NCI-H1930 (cell line): ENCODE data around the gene POLA1.

Source experiments
- DNase-seq, 2 experiments: peaks; one replicate each; lab custom pipeline; 2025; lab: John Stamatoyannopoulos, UW

The POLA1 gene

DNA sequence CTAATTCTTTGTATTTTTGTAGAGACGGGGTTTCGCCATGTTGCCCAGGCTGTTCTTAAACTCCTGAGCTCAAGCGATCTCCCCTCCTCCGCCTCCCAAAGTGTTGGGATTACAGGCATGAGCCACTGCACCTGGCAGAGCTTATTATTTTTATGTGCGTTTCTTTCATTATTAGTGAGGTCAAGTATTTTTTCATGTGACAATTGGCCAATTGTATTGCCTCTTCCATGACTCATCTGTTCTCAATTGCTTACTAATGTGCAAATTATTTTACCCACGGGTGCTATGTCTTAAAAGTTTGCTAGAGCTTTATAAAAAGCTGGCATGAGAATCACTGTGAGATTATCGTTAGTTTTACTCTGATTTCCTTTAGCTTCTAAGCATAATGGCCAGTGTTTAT, 335.0 kb downstream of the POLA1 start:
- DNase-seq: no peak

DNA sequence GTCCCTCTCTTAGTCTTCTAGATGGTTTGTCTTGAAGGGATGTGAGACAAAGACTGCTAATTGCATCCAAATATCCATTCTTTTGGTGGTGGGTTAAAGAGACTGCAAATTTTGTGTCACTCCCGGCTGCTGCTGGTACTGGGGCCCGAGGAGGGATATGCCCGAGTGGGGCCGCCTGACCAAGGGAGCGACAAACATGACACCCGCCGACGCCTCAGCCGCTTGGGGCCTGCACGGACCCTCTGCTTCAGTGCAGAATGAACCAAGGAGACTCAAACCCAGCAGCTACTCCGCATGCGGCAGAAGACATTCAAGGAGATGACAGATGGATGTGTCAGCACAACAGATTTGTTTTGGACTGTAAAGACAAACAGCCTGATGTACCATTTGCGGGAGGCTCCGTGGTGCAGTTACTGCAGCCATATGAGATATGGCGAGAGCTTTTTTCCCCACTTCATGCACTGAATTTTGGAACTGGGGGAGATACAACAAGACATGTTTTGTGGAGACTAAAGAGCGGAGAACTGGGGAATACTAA, 335.6 kb downstream of the POLA1 start:
- no peak for DNase-seq

DNA sequence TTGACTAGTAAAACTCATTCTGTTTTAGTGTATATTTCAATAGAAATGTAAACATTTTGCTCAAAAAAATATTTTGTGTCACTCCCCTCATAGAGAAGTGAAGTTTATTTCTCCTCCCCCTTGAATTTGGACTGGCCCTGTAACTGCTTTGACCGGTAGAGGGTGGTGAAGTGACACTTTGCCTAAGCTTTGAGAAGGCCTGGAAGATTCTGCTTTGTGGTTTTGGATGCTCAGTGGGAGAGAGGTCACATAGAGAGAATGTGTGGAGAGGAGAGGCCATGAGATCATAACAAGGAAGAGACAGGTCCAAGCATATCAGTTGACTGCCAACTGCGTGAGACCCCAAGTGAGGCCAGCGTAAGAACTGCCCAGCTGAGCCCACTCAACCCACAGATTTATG, 341.2 kb downstream of the POLA1 start:
- DNase-seq: no peak

DNA sequence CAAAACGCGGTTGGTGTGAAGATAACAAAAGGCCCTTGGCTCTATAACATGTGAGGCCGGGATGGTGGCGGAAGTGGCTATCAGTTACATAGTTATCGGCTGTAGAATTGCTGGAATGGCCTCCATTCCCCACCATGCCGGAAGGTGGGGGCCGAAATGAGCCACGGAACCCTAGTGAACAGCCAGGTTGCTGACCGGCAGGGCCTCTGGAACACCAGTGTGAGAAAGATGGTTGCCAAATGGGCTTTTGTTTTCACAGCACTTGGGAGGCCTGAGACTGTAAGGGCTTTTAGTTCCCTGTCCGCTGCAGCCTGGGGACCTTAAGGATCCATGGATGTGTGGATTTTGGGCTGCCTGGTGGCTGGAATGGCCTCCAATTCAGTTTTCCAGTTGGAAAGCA, 345.3 kb downstream of the POLA1 start:
- DNase-seq: no peak

DNA sequence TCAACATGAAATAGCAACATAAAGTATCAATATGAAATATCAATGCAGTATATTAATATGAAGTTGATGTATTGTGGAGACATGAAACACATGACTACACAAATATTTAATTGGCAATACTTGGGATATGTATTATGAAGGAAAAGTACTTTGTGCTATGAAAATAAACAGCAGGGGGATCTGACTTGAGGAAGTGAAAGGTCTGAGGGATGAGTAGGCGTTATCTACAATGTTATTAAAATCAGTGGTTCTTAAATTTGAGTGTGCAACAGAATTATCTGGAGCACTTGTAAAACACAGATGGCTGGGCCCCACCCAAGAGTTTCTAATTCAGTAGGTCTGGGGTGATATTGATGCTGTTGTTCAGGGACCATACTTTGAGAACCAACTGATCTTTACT, 349.5 kb downstream of the POLA1 start:
- no peak for DNase-seq
